Ovary (tissue), 9 donors: ENCODE results near the gene DYNC1I1. TPM values are rescaled to one million over a fixed set of nuclear protein-coding genes. Genes with fewer than 3 reads are reported as not detected.

Experiments
- DNase-seq, 5 donors: peaks; one replicate each; pipeline ENCODE4 v3.0.0-alpha.2; 2019 to 2020
- H3K27ac ChIP-seq, 2 donors: fragments of 200-600 bp; one replicate each; pipeline versions ENCODE4 v1.5.1 to v1.8.0; 2019 to 2022
- H3K27me3 ChIP-seq: fragments of 200-600 bp; one replicate; pipeline ENCODE4 v1.8.0; 2022
- H3K36me3 ChIP-seq: fragments of 200-600 bp; sonication (generic); one replicate; pipeline ENCODE4 v1.5.1; 2019
- H3K4me1 ChIP-seq: one replicate; pipeline ENCODE4 v1.8.1; 2013; ENCODE audit warnings: mild to moderate bottlenecking, moderate library complexity; ENCODE audit not compliant: insufficient read depth
- H3K4me3 ChIP-seq: fragments of 200-600 bp; sonication (generic); one replicate; pipeline ENCODE4 v1.5.1; 2017
- H3K9me3 ChIP-seq, 2 donors: fragments of 200-600 bp in 1 of 2; sonication (generic) in 1 of 2; one replicate each; pipeline versions ENCODE4 v1.5.1 to v1.8.1; 2013 to 2019; ENCODE audit warnings: mild to moderate bottlenecking in 1 of 2, moderate library complexity in 1 of 2
- EP300 ChIP-seq: sonication (generic); formaldehyde crosslinking; IDR thresholded peaks from one replicate; pipeline ENCODE4 v1.6.1; 2017; ENCODE audit warnings: antibody characterized with exemption
- POLR2A ChIP-seq: fragments of 450-650 bp; IDR thresholded peaks from one replicate; pipeline ENCODE4 v1.6.1; 2017; ENCODE audit warnings: antibody characterized with exemption, mild to moderate bottlenecking, moderate library complexity
- WGBS, 3 donors: extraction: QIAGEN DNeasy Blood & Tissue Kit in 1 of 3; methylation state at CpG; one replicate each; pipeline versions ENCODE4 v1.1.5 to v1.1.7; 2013 to 2017; 5-methylcytosine and 5-hydroxymethylcytosine counted together
- intact Hi-C, 4 donors: fragments of 100-400 bp; cut with DNase I; formaldehyde crosslinking; loops; one replicate each; pipeline versions ENCODE4 v1.11.0 to v1.15.1; 2022 to 2023
- polyA plus RNA-seq, 2 donors: library from polyadenylated mRNA; stranded (reverse); fragments of 200-250 nt in 1 of 2; fragments of 350-450 nt in 1 of 2; fragmentation: Illumina TruSeq in 1 of 2; extraction: RNeasy Lipid Tissue Mini Kit (QIAGEN cat#74804) in 1 of 2; gene quantifications; one replicate each; pipeline ENCODE4 v1.2.3, GENCODE V29; 2013 to 2014
- total RNA-seq, 7 donors: library from RNA; depleted of rRNA in 2 of 7; stranded (reverse); fragments of >200 nt in 2 of 7; fragmentation: NEBNext Ultra II Directional in 3 of 7; extraction: Animal tissue kit (Norgen Biotek cat#: 25700) in 3 of 7; gene quantifications; one replicate each; pipeline versions ENCODE4 v1.1.0 to v1.2.4, GENCODE V29; 2016 to 2023
- TF ChIP-seq, protein P1 (sequence below), 3 donors: fragments of 450-650 bp in 2 of 3; fragments of 200-600 bp in 1 of 3; IDR thresholded peaks; one replicate each; pipeline versions ENCODE4 v1.5.1 to v1.8.0; 2016 to 2022; ENCODE audit warnings: antibody characterized with exemption in 3 of 3, mild to moderate bottlenecking in 1 of 3
- donor health status: DM: no; HTN: no; CAD: no; lungs with moderate emphysema.
- donor health status: DM: no; HTN: no; CAD: no.
- donor health status: Bipolar disorder and iron deficiency.
- donor health status: DM: yes; HTN: yes; CAD: no.
- donor health status: DM: no; HTN: no; CAD: no.
- donor health status: DM: yes; HTN: yes; CAD: no.

The DYNC1I1 gene
- total and polyA plus RNA-seq, 9 donors = 4.2 to 19.3 (median 6.9) TPM

DNA sequence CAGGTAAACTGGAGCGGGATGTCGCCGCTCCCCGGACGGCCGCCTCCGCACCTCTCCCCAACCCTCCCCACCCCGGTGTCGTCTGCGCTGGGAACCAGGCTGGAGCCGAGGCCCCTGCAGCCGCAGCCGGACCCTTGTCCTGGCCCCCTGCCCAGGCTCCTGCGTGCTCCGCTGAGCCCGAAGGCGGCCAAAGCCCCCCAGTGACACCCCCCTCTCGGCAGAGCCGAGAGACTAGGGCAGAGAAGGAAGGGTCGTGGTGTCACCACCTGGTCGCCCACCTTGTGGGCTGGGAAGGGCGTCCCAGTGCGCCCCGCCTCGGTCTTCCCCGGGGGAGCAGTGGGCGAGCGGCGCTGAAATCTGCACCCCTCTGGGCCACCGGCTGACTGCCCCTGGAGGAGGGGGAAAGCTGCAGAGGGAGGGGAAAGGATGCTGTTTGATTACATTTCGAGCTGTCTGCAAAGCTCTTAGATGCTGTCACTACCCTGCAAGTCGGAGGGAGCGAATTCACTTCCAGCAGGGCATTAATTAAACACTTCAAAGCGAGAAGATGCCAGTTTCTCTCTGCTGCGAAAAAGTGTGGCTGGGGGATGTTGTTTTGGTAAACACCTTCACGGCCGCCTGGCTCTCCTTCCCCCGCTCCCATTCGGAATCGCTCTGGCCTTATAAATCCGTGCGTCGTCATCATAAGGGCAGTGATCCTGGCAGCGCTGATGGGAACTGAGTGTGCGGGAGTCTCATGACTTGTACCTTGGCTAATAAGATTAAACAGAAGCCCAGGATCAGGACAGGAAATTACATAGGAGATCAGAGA lies 622 bp downstream of the DYNC1I1 start:
- H3K27me3 ChIP-seq = no peaks in the 10 kb centered on the region
- DNase-seq = peak; percentile 46 to 67 (median 51)
- H3K36me3 ChIP-seq = no peaks in the 10 kb centered on the region
- TF ChIP-seq POLR2A = no peak
- peak overlapping the region in 1 of 2 donors; percentile 20 for H3K27ac ChIP-seq
- peak overlapping the region; percentile 62 for H3K4me3 ChIP-seq
- intact Hi-C loops = loop anchor here in 2 of 4 donors (2.0 to 10.0 kb wide), 2 partner anchors 42 to 92 kb away; no protein-coding TSS in a partner anchor
- H3K9me3 ChIP-seq = no peaks in the 10 kb centered on the region
- H3K4me1 ChIP-seq = peaks cover 6% of the 10 kb centered on the region
- WGBS, 3 donors = 1 to 5% (median 3%) methylated on average over 26 to 45 of the region's 45 CpGs

- H3K4me3 ChIP-seq = no peak overlapping the region
- intact Hi-C loops = loop anchor here in 1 of 4 donors (10.0 kb wide), 1 partner anchor 88 kb away; no protein-coding TSS in a partner anchor
- no peak overlapping the region for H3K27ac ChIP-seq
- peaks cover 6% of the 10 kb centered on the region for H3K4me1 ChIP-seq
- H3K27me3 ChIP-seq = no peaks in the 10 kb centered on the region
- no peak for DNase-seq
- no peaks in the 10 kb centered on the region for H3K36me3 ChIP-seq
- 64 to 79% (median 65%) methylated on average over 2 of the region's 2 CpGs for WGBS, 3 donors
- H3K9me3 ChIP-seq = no peaks in the 10 kb centered on the region
- TF ChIP-seq POLR2A (no peak), EP300 (no peak)
- TF ChIP-seq, protein P1, sequence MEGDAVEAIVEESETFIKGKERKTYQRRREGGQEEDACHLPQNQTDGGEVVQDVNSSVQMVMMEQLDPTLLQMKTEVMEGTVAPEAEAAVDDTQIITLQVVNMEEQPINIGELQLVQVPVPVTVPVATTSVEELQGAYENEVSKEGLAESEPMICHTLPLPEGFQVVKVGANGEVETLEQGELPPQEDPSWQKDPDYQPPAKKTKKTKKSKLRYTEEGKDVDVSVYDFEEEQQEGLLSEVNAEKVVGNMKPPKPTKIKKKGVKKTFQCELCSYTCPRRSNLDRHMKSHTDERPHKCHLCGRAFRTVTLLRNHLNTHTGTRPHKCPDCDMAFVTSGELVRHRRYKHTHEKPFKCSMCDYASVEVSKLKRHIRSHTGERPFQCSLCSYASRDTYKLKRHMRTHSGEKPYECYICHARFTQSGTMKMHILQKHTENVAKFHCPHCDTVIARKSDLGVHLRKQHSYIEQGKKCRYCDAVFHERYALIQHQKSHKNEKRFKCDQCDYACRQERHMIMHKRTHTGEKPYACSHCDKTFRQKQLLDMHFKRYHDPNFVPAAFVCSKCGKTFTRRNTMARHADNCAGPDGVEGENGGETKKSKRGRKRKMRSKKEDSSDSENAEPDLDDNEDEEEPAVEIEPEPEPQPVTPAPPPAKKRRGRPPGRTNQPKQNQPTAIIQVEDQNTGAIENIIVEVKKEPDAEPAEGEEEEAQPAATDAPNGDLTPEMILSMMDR (IDR thresholded peaks at IDR 0.05) = no peak
Measured at GRCh38 chr7:95776561-95777185, 4.3 kb downstream of the DYNC1I1 start.

DNA sequence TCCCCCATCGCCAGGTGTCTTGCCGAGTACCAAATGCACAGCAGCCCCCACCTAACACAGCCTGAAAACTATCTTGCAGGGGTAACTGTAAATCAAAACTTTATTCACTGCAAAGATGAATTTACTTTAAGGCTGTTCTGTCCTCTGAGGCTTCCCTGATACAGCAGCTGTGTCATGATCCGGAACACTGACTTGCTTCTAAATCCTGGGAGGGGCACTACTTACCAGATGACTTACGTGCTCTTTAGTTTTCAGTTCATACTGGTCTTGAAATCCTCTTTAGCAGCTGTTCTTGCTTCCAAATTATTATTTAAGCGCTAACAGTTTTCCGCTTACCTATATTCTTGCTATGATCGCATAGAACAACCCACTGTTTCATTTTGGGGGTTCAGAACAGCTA lies 4.9 kb downstream of the DYNC1I1 start:
- H3K4me1 ChIP-seq = peaks cover 6% of the 10 kb centered on the region
- H3K27me3 ChIP-seq = no peaks in the 10 kb centered on the region
- H3K9me3 ChIP-seq = no peaks in the 10 kb centered on the region
- intact Hi-C loops = loop anchor here in 1 of 4 donors (10.0 kb wide), 1 partner anchor 88 kb away; no protein-coding TSS in a partner anchor
- no peak for DNase-seq
- H3K4me3 ChIP-seq = no peak overlapping the region
- no peak overlapping the region for H3K27ac ChIP-seq
- no peaks in the 10 kb centered on the region for H3K36me3 ChIP-seq
- 69 to 79% (median 71%) methylated on average over 7 of the region's 7 CpGs for WGBS, 3 donors
- TF ChIP-seq POLR2A (no peak), EP300 (no peak)
- TF ChIP-seq, protein P1 (IDR thresholded peaks at IDR 0.05) = no peak

- 26 to 46% (median 44%) methylated on average over 5 of the region's 5 CpGs for WGBS, 3 donors
- DNase-seq = no peak
- Histone ChIP-seq H3K27ac (no peak overlapping the region), H3K4me3 (no peak overlapping the region), H3K9me3 (no peaks in the 10 kb centered on the region), H3K4me1 (peaks cover 4% of the 10 kb centered on the region), H3K27me3 (no peaks in the 10 kb centered on the region), H3K36me3 (no peaks in the 10 kb centered on the region)
- TF ChIP-seq EP300 = no peak
- intact Hi-C loops = no loop called here
Measured at GRCh38 chr7:95780665-95781064, 8.3 kb downstream of the DYNC1I1 start.

- Histone ChIP-seq H3K9me3 (no peaks in the 10 kb centered on the region), H3K36me3 (no peaks in the 10 kb centered on the region), H3K27me3 (no peaks in the 10 kb centered on the region), H3K27ac (no peak overlapping the region), H3K4me3 (no peak overlapping the region), H3K4me1 (peaks cover under 1% of the 10 kb centered on the region)
- TF ChIP-seq, protein P1 (IDR thresholded peaks at IDR 0.05) = no peak
- no peak for TF ChIP-seq POLR2A
- TF ChIP-seq EP300 = no peak
- no peak for DNase-seq
- 87 to 92% (median 91%) methylated on average over 3 of the region's 3 CpGs for WGBS, 3 donors
- intact Hi-C loops = no loop called here
Measured at GRCh38 chr7:95781961-95782586, 9.7 kb downstream of the DYNC1I1 start.
